Suprapubic skin (tissue), 4 donors: ENCODE measurements around the gene RNF167. TPM values are rescaled to one million over a fixed set of nuclear protein-coding genes. Genes with fewer than 3 reads are reported as not detected.
A peak's percentile ranks its signal among the peaks of the same experiment; 100 is the strongest.
"Not testable (repeated sequence)": the region's sequence is repeated elsewhere in the genome, so short reads cannot be mapped to it uniquely, and the experiment has no call there.

Source experiments
- DNase-seq, 2 donors: peaks; one replicate each; pipeline ENCODE4 v3.0.0-alpha.2; 2019; ENCODE audit warnings: low spot score in 2 of 2
- H3K27ac ChIP-seq: fragments of 200-600 bp; sonication (generic); one replicate; pipeline ENCODE4 v1.5.1; 2019
- H3K27me3 ChIP-seq: fragments of 200-600 bp; sonication (generic); one replicate; pipeline ENCODE4 v1.5.1; 2019
- H3K36me3 ChIP-seq: fragments of 200-600 bp; sonication (generic); one replicate; pipeline ENCODE4 v1.5.1; 2019
- H3K4me1 ChIP-seq: fragments of 200-600 bp; sonication (generic); one replicate; pipeline ENCODE4 v1.5.1; 2019
- H3K4me3 ChIP-seq: fragments of 200-600 bp; sonication (generic); one replicate; pipeline ENCODE4 v1.5.1; 2019; ENCODE audit warnings: mild to moderate bottlenecking
- H3K9me3 ChIP-seq: fragments of 200-600 bp; sonication (generic); one replicate; pipeline ENCODE4 v1.5.1; 2019
- CTCF ChIP-seq, 2 donors: fragments of 200-600 bp in 1 of 2; fragments of 450-650 bp in 1 of 2; sonication (generic) in 1 of 2; IDR thresholded peaks; one replicate each; pipeline ENCODE4 v1.5.1; 2016 to 2019; ENCODE audit warnings: antibody characterized with exemption in 2 of 2, mild to moderate bottlenecking in 1 of 2, moderate library complexity in 1 of 2
- EP300 ChIP-seq: sonication (generic); formaldehyde crosslinking; IDR thresholded peaks from one replicate; pipeline ENCODE4 v1.6.1; 2017; ENCODE audit warnings: antibody characterized with exemption
- POLR2A ChIP-seq, 2 donors: fragments of 450-650 bp; IDR thresholded peaks; one replicate each; pipeline ENCODE4 v1.6.1; 2017; ENCODE audit warnings: antibody characterized with exemption in 2 of 2, mild to moderate bottlenecking in 2 of 2, moderate library complexity in 2 of 2
- POLR2AphosphoS5 ChIP-seq, 3 donors: sonication (generic); formaldehyde crosslinking; IDR thresholded peaks; one replicate each; pipeline ENCODE4 v1.6.1; 2017; ENCODE audit warnings: antibody characterized with exemption in 3 of 3
- WGBS: methylation state at CpG from one replicate; pipeline ENCODE4 v1.1.5; 2018; 5-methylcytosine and 5-hydroxymethylcytosine counted together
- total RNA-seq, 4 donors: library from RNA; depleted of rRNA; stranded (reverse); fragments of >200 nt; gene quantifications; one replicate each; pipeline ENCODE4 v1.1.0, GENCODE V29; 2016

Gene RNF167
- total RNA-seq, 4 donors from 2014 or later: 74.1 to 118 (median 99.4) TPM

- no peak overlapping the region for H3K27ac ChIP-seq
- WGBS: 95% methylated on average over 4 of the region's 4 CpGs
- no peaks in the 10 kb centered on the region for H3K9me3 ChIP-seq
- DNase-seq: no peak
- H3K27me3 ChIP-seq: no peaks in the 10 kb centered on the region
- TF ChIP-seq CTCF (IDR thresholded peaks at IDR 0.05) (no peak), POLR2AphosphoS5 (IDR thresholded peaks at IDR 0.05) (no peak), EP300 (no peak), POLR2A (IDR thresholded peaks at IDR 0.05) (no peak)
- no peaks in the 10 kb centered on the region for H3K4me1 ChIP-seq
- no peak overlapping the region for H3K4me3 ChIP-seq
- H3K36me3 ChIP-seq: no peaks in the 10 kb centered on the region
Observed at GRCh38 chr17:4921320-4921719, 18.7 kb upstream of the RNF167 start.

- H3K4me1 ChIP-seq, H3K27ac ChIP-seq, H3K27me3 ChIP-seq, H3K36me3 ChIP-seq, H3K4me3 ChIP-seq, H3K9me3 ChIP-seq: not testable (repeated sequence)
- WGBS: 88% methylated on average over 22 of the region's 24 CpGs
- DNase-seq: peak in 1 of 2 donors; percentile 28
Observed at GRCh38 chr17:4926577-4927335, 13.3 kb upstream of the RNF167 start.

GRCh38 chr17:4928881-4929280 lies 11.2 kb upstream of the RNF167 start:
- Histone ChIP-seq H3K27me3 (no peaks in the 10 kb centered on the region), H3K36me3 (no peaks in the 10 kb centered on the region), H3K4me1 (peaks cover 4% of the 10 kb centered on the region), H3K4me3 (no peak overlapping the region), H3K27ac (no peak overlapping the region), H3K9me3 (no peaks in the 10 kb centered on the region)
- DNase-seq: peak in 1 of 2 donors; percentile 38
- TF ChIP-seq POLR2A (IDR thresholded peaks at IDR 0.05) (no peak), CTCF (IDR thresholded peaks at IDR 0.05) (no peak), POLR2AphosphoS5 (IDR thresholded peaks at IDR 0.05) (no peak), EP300 (no peak)
- 97% methylated on average over 18 of the region's 18 CpGs for WGBS

- WGBS: 82% methylated on average over 14 of the region's 14 CpGs
- peak in 1 of 2 donors; percentile 25 for DNase-seq
- Histone ChIP-seq H3K4me1 (peaks cover 12% of the 10 kb centered on the region), H3K9me3 (no peaks in the 10 kb centered on the region), H3K36me3 (peaks cover 12% of the 10 kb centered on the region), H3K4me3 (no peak within 1 kb of the TSS), H3K27me3 (no peaks in the 10 kb centered on the region), H3K27ac (no peak within 1 kb of the TSS)
- TF ChIP-seq POLR2AphosphoS5 (IDR thresholded peaks at IDR 0.05) (no peak), POLR2A (IDR thresholded peaks at IDR 0.05) (no peak), EP300 (no peak), CTCF (IDR thresholded peaks at IDR 0.05) (no peak)
Observed at GRCh38 chr17:4931963-4932362, 8.1 kb upstream of the RNF167 start, which contains the start of gene GP1BA. GP1BA (plus strand) TSS chr17:4932277; CDS start chr17:4932605, 328 bp downstream.

GRCh38 chr17:4932756-4933155 lies 7.3 kb upstream of the RNF167 start:
- H3K27me3 ChIP-seq: no peaks in the 10 kb centered on the region
- H3K36me3 ChIP-seq: peaks cover 20% of the 10 kb centered on the region
- TF ChIP-seq EP300 (no peak), POLR2A (IDR thresholded peaks at IDR 0.05) (no peak), POLR2AphosphoS5 (IDR thresholded peaks at IDR 0.05) (no peak), CTCF (IDR thresholded peaks at IDR 0.05) (no peak)
- no peak overlapping the region for H3K27ac ChIP-seq
- H3K4me3 ChIP-seq: no peak overlapping the region
- no peaks in the 10 kb centered on the region for H3K9me3 ChIP-seq
- peak in 1 of 2 donors; percentile 49 for DNase-seq
- peaks cover 12% of the 10 kb centered on the region for H3K4me1 ChIP-seq
- WGBS: 95% methylated on average over 12 of the region's 12 CpGs
